ENCODE measurements around the gene PDE4D. TPM values are rescaled to one million over a fixed set of nuclear protein-coding genes. Genes with fewer than 3 reads are reported as not detected.

PDE4D gene
- total RNA-seq, 1 experiment from 2014 or later = 3.3 TPM

DNA sequence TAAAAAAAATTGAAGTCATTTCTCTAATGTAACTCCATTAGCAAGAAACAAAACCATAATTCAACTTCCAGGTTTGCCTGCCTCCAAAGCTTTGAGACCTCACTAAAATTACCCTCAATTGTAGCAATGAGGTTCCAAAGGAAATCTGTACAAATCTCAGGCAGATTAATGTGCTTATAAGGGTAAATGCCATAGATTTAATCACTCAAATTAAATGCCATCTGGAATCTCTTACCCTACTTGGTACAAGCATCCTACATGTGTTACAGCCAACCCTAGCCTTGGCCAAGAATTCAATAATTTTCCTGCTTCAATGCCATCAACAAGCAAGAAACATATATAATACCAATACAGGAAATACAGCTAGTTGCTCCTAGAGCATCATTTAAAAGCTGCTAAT, 857.8 kb downstream of the PDE4D start (continued):
- TF ChIP-seq MLX (CRISPR knock-in tag; IDR thresholded peaks at IDR 0.05) = no peak
- TF ChIP-seq FOXP1 (CRISPR knock-in tag; IDR thresholded peaks at IDR 0.05; ENCODE audit: borderline replicate concordance) = no peak
- no peak for TF ChIP-seq JAZF1 (CRISPR knock-in tag; IDR thresholded peaks at IDR 0.05)
- no peak for TF ChIP-seq EMX1 (CRISPR knock-in tag; IDR thresholded peaks at IDR 0.05)
- no peak for TF ChIP-seq NR1H2 (CRISPR knock-in tag; IDR thresholded peaks at IDR 0.05)
- no peak for TF ChIP-seq GTF2I (CRISPR knock-in tag; conservative IDR thresholded peaks at IDR 0.05)
- TF ChIP-seq, protein P1, sequence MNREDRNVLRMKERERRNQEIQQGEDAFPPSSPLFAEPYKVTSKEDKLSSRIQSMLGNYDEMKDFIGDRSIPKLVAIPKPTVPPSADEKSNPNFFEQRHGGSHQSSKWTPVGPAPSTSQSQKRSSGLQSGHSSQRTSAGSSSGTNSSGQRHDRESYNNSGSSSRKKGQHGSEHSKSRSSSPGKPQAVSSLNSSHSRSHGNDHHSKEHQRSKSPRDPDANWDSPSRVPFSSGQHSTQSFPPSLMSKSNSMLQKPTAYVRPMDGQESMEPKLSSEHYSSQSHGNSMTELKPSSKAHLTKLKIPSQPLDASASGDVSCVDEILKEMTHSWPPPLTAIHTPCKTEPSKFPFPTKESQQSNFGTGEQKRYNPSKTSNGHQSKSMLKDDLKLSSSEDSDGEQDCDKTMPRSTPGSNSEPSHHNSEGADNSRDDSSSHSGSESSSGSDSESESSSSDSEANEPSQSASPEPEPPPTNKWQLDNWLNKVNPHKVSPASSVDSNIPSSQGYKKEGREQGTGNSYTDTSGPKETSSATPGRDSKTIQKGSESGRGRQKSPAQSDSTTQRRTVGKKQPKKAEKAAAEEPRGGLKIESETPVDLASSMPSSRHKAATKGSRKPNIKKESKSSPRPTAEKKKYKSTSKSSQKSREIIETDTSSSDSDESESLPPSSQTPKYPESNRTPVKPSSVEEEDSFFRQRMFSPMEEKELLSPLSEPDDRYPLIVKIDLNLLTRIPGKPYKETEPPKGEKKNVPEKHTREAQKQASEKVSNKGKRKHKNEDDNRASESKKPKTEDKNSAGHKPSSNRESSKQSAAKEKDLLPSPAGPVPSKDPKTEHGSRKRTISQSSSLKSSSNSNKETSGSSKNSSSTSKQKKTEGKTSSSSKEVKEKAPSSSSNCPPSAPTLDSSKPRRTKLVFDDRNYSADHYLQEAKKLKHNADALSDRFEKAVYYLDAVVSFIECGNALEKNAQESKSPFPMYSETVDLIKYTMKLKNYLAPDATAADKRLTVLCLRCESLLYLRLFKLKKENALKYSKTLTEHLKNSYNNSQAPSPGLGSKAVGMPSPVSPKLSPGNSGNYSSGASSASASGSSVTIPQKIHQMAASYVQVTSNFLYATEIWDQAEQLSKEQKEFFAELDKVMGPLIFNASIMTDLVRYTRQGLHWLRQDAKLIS (CRISPR knock-in tag; IDR thresholded peaks at IDR 0.05; ENCODE audit: borderline replicate concordance) = no peak
- TF ChIP-seq ETV6 (CRISPR knock-in tag; IDR thresholded peaks at IDR 0.05) = no peak
- no peak for TF ChIP-seq E2F4 (CRISPR knock-in tag; IDR thresholded peaks at IDR 0.05; ENCODE audit: borderline replicate concordance, low read depth)
- TF ChIP-seq, protein P2, sequence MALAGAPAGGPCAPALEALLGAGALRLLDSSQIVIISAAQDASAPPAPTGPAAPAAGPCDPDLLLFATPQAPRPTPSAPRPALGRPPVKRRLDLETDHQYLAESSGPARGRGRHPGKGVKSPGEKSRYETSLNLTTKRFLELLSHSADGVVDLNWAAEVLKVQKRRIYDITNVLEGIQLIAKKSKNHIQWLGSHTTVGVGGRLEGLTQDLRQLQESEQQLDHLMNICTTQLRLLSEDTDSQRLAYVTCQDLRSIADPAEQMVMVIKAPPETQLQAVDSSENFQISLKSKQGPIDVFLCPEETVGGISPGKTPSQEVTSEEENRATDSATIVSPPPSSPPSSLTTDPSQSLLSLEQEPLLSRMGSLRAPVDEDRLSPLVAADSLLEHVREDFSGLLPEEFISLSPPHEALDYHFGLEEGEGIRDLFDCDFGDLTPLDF (CRISPR knock-in tag; IDR thresholded peaks at IDR 0.05) = no peak
- TF ChIP-seq ZNF281 (CRISPR knock-in tag; IDR thresholded peaks at IDR 0.05) = no peak
- TF ChIP-seq, protein P3, sequence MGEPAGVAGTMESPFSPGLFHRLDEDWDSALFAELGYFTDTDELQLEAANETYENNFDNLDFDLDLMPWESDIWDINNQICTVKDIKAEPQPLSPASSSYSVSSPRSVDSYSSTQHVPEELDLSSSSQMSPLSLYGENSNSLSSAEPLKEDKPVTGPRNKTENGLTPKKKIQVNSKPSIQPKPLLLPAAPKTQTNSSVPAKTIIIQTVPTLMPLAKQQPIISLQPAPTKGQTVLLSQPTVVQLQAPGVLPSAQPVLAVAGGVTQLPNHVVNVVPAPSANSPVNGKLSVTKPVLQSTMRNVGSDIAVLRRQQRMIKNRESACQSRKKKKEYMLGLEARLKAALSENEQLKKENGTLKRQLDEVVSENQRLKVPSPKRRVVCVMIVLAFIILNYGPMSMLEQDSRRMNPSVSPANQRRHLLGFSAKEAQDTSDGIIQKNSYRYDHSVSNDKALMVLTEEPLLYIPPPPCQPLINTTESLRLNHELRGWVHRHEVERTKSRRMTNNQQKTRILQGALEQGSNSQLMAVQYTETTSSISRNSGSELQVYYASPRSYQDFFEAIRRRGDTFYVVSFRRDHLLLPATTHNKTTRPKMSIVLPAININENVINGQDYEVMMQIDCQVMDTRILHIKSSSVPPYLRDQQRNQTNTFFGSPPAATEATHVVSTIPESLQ (CRISPR knock-in tag; IDR thresholded peaks at IDR 0.05) = no peak
- TF ChIP-seq, protein P4, sequence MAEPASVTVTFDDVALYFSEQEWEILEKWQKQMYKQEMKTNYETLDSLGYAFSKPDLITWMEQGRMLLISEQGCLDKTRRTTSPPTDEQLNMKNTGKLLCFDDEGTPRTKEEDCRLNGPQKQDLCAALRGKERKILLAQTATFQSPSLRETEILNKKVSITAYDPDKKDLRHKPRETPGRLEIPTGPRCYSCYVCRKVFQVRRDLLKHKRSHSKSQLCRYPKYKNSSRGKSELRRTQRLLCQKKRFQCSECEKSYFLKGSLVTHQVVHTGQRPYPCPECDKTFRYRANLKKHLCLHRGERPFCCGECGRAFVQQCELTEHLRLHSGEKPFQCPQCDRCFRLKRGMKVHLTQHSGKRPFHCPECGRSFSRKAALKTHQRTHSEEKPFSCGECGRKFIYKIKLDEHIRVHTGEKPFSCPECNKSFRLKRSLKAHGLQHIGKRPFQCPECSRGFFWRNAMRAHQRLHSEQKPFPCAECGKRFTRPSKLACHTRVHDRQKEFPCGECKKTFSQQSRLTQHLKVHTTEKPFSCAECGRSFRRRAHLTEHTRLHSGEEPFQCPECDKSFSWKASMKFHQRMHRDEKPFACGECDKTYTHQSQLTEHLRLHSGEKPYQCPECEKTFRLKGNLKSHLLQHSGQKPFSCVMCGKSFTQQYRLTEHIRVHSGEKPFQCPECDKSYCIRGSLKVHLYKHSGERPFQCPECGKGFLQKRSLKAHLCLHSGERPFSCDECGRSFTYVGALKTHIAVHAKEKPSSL (CRISPR knock-in tag; conservative IDR thresholded peaks at IDR 0.05) = no peak
- TF ChIP-seq, protein P5, sequence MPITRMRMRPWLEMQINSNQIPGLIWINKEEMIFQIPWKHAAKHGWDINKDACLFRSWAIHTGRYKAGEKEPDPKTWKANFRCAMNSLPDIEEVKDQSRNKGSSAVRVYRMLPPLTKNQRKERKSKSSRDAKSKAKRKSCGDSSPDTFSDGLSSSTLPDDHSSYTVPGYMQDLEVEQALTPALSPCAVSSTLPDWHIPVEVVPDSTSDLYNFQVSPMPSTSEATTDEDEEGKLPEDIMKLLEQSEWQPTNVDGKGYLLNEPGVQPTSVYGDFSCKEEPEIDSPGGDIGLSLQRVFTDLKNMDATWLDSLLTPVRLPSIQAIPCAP (CRISPR knock-in tag; IDR thresholded peaks at IDR 0.05) = no peak
